ENCODE measurements around the gene AGPAT1. TPM values are rescaled to one million over a fixed set of nuclear protein-coding genes. Genes with fewer than 3 reads are reported as not detected.
"Not testable (repeated sequence)": the region's sequence is repeated elsewhere in the genome, so short reads cannot be mapped to it uniquely, and the experiment has no call there.

Gene AGPAT1
- total RNA-seq, 1 donor from 2014 or later: 81.1 TPM

DNA sequence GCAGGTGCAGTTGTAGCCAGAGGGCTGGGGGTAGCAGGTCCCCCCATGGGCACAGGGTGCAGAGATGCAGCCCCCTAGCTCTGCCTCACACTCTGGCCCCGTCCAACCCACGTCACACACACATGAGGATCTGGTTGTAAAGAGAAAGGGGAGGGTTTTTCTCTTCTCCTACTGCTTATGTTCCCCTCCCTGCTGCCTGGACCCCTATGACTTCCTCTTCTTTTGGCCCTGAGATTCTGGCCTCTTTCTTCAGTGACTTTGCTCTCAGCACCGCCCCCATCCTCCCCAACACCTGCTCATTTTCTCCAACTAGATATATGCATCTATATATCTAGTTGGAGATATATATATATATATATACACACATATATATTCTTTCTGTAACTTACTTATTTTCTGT lies 38.2 kb upstream of the AGPAT1 start:
- Mint-ChIP-seq H3K27me3 (ENCODE audit: unreplicated experiment) (peaks cover 23% of the 10 kb centered on the region), H3K36me3 (ENCODE audit: unreplicated experiment) (no peaks in the 10 kb centered on the region), H3K4me1 (ENCODE audit: unreplicated experiment) (no peaks in the 10 kb centered on the region), H3K27ac (ENCODE audit: unreplicated experiment) (no peak overlapping the region), H3K4me3 (ENCODE audit: unreplicated experiment) (no peak overlapping the region), H3K9me3 (ENCODE audit: unreplicated experiment) (no peaks in the 10 kb centered on the region)
- no peak for DNase-seq (ENCODE audit: extremely low spot score, unreplicated experiment)
- TF ChIP-seq, protein P1, sequence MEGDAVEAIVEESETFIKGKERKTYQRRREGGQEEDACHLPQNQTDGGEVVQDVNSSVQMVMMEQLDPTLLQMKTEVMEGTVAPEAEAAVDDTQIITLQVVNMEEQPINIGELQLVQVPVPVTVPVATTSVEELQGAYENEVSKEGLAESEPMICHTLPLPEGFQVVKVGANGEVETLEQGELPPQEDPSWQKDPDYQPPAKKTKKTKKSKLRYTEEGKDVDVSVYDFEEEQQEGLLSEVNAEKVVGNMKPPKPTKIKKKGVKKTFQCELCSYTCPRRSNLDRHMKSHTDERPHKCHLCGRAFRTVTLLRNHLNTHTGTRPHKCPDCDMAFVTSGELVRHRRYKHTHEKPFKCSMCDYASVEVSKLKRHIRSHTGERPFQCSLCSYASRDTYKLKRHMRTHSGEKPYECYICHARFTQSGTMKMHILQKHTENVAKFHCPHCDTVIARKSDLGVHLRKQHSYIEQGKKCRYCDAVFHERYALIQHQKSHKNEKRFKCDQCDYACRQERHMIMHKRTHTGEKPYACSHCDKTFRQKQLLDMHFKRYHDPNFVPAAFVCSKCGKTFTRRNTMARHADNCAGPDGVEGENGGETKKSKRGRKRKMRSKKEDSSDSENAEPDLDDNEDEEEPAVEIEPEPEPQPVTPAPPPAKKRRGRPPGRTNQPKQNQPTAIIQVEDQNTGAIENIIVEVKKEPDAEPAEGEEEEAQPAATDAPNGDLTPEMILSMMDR (IDR thresholded peaks at IDR 0.05): no peak

DNA sequence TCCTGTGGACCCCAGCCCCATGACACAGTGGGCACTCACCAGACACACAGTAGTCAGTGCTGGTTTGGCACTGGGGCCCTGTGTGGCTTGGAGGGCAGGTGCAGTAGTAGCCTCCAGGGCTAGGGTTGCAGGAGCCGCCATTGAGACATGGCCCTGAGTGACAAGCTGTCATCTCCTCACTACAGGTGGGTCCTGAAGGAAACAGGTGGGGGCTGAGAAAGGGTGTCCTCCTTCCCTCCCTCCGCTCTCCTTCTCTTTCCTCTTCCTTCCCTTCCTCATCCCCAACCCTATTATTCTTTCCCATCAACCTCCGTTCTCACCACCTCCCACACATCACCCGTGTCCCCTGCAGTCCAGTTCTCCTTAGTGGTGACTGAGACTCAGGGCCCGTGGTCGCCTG lies 37.8 kb upstream of the AGPAT1 start:
- DNase-seq (ENCODE audit: extremely low spot score, unreplicated experiment): no peak
- H3K36me3 Mint-ChIP-seq (ENCODE audit: unreplicated experiment): no peaks in the 10 kb centered on the region
- no peak overlapping the region for H3K27ac Mint-ChIP-seq (ENCODE audit: unreplicated experiment)
- TF ChIP-seq, protein P1 (IDR thresholded peaks at IDR 0.05): no peak
- H3K9me3 Mint-ChIP-seq (ENCODE audit: unreplicated experiment): no peaks in the 10 kb centered on the region
- H3K4me3 Mint-ChIP-seq (ENCODE audit: unreplicated experiment): no peak overlapping the region
- H3K4me1 Mint-ChIP-seq (ENCODE audit: unreplicated experiment): no peaks in the 10 kb centered on the region
- peaks cover 22% of the 10 kb centered on the region for H3K27me3 Mint-ChIP-seq (ENCODE audit: unreplicated experiment)

DNA sequence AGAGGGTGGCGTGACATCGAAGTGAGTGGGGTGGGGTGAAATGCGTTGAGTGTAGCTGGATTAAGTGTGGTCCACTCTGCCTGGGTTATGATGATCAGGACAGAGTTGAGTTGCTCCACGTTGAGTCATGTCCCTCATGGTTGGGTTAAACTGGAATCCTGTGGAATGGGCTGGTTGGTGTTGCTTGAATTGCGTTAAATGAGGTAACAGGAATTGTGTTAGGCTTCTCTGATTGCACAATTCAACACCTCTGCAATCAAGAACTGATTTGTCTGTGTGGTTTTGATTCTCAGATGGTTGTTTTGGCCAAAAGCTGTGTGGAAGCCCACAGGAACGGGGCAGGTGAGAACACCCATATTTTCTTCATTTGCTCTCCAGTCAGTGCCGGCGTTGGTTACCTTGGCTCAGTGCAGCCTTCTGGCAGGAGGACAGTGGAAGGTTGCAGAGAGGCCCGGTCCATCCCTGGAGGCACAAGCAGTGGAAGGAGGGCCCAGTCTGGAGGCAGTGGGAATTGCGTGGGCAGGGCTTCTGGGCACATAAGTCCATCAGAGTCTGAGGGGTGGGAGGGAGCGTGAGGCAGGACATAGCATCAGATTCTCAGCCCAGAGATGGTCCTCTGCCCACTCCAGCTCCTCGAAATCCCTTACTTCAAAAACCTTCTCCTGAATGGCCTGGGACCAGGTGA lies 36.3 kb upstream of the AGPAT1 start:
- H3K27me3 Mint-ChIP-seq (ENCODE audit: unreplicated experiment): peaks cover 19% of the 10 kb centered on the region
- H3K4me1 Mint-ChIP-seq (ENCODE audit: unreplicated experiment): no peaks in the 10 kb centered on the region
- no peak overlapping the region for H3K4me3 Mint-ChIP-seq (ENCODE audit: unreplicated experiment)
- no peak for DNase-seq (ENCODE audit: extremely low spot score, unreplicated experiment)
- H3K27ac Mint-ChIP-seq (ENCODE audit: unreplicated experiment): no peak overlapping the region
- TF ChIP-seq, protein P1 (IDR thresholded peaks at IDR 0.05): no peak
- H3K36me3 Mint-ChIP-seq (ENCODE audit: unreplicated experiment): no peaks in the 10 kb centered on the region
- H3K9me3 Mint-ChIP-seq (ENCODE audit: unreplicated experiment): no peaks in the 10 kb centered on the region

DNA sequence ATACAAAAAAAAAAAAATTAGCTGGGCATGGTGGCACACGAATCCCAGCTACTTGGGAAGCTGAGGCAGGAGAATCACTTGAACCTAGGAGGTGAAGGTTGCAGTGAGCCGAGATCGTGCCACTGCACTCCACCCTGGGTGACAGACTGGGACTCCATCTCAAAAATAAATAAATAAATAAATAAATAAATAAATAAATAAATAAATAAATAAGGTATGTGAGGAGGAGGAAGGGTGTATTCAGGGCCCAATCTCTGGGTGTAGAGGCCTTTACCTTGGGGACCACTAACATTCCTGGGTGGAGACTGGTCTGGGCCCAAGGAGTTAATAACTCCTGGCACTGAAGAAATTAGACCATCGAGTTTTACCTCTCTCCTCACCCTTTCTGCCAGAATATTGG lies 35.5 kb upstream of the AGPAT1 start:
- not testable (repeated sequence) for DNase-seq (ENCODE audit: extremely low spot score, unreplicated experiment); H3K4me3 Mint-ChIP-seq (ENCODE audit: unreplicated experiment); H3K27ac Mint-ChIP-seq (ENCODE audit: unreplicated experiment); H3K36me3 Mint-ChIP-seq (ENCODE audit: unreplicated experiment); H3K9me3 Mint-ChIP-seq (ENCODE audit: unreplicated experiment); H3K4me1 Mint-ChIP-seq (ENCODE audit: unreplicated experiment)
- peaks cover 15% of the 10 kb centered on the region for H3K27me3 Mint-ChIP-seq (ENCODE audit: unreplicated experiment)

DNA sequence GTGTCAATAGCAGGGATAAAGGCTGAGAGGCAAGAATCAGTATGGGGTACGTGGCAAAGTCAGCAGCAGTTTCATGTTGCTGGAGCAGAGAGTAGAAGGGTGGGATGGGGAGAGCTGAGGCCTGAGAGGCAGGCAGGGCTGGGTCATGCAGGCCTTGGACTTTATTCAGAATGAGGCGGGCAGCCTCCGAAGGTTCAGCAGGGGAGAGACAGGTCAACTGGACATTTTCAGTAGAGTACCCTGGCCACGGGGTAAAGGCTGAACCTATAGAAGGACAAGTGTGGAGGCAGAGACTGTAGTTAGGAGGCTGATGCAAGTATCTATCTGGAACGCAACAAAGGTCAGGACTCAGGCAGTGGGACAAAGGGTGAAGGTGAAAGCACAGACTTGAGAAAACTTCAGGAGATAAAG lies 34.3 kb upstream of the AGPAT1 start:
- no peak overlapping the region for H3K27ac Mint-ChIP-seq (ENCODE audit: unreplicated experiment)
- peaks cover 6% of the 10 kb centered on the region for H3K9me3 Mint-ChIP-seq (ENCODE audit: unreplicated experiment)
- H3K36me3 Mint-ChIP-seq (ENCODE audit: unreplicated experiment): no peaks in the 10 kb centered on the region
- no peak overlapping the region for H3K4me3 Mint-ChIP-seq (ENCODE audit: unreplicated experiment)
- H3K27me3 Mint-ChIP-seq (ENCODE audit: unreplicated experiment): peaks cover 18% of the 10 kb centered on the region
- TF ChIP-seq, protein P1 (IDR thresholded peaks at IDR 0.05): no peak
- no peak for DNase-seq (ENCODE audit: extremely low spot score, unreplicated experiment)
- H3K4me1 Mint-ChIP-seq (ENCODE audit: unreplicated experiment): no peaks in the 10 kb centered on the region

Data from osteocyte (in vitro differentiated cells).